Daoy (cell line): ENCODE measurements around the gene RPL7A. TPM values are rescaled to one million over a fixed set of nuclear protein-coding genes. Genes with fewer than 3 reads are reported as not detected.
"Not testable (repeated sequence)": the region's sequence is repeated elsewhere in the genome, so short reads cannot be mapped to it uniquely, and the experiment has no call there.

Experiments used
- DNase-seq: peaks from one replicate; pipeline ENCODE4 v3.0.0-alpha.2; 2015; ENCODE audit warnings: low read depth
- total RNA-seq: library from RNA; depleted of rRNA; stranded (reverse); fragments of >200 nt; shearing (Covaris generic); gene quantifications from 2 replicates; pipeline ENCODE4 v1.2.3, GENCODE V29; 2014

Gene RPL7A
- total RNA-seq, 1 experiment from 2014 or later, result 4,321 TPM

DNA sequence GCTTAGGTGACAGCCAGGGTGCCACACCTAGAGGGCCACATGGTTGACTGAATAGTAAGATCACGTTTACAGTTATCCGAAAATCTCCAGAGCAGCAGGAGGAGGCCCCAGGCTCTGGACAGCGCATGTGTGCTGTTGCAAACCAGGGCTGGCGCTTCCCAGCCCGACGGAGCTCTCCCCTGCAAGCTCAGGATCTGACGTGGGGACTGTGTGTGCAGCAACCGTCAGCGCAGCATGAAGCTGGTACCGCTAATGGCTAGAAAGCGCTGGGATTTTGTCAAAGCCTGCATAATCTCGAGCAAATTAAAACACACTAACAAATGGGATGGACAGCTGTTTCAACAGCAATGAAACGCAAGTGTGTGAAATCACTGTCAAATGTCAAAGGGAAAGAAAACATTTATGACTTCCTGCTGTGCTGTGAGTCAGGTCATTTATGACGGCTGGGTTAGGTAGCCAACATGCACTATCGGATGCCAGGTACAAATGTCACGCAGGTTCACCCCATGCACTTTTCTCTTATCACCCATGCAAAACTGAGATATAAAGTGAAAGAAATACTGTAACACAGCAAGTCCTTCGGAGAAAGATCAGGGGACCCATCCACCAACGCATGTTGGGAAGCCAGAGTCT, 20.3 kb downstream of the RPL7A start:
- no peak for DNase-seq

DNA sequence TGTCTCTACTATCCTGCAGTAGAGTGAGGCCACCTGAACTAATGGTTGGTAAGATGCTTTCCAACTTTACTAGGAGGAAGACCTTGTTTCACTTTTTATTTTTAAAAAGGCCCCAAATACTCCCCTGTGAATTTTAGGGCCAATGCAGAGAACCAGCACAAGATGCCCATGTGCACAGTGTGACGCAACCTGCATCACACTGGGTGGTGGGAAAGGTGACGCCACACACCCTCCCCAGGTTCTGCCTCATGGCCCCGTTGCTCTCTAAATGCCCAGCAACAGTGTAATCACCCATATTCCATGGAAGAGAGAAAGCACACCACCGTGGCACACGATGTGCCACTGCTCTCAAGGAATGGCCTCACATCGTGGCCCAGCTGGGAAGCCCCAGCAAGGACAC, 21.4 kb downstream of the RPL7A start:
- DNase-seq, result no peak

DNA sequence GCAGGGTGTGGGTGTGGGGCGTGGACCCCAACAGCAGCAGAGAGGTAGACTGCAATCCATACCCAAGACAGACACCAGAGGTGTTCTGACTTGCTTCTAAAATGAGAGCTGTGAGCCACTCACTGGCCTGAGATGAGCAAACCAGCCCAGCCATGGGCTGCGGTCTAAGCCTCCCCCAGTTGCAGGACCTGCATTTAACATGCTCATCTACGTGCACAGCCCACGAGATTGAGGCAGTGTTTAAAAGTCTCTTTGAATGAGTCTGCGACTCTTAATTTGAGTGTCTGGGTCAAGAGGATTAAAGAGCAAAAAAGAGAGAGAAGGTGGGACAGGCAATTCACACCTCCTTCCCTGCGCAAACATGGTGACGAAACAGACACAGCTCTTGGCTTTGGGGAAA, 21.9 kb downstream of the RPL7A start:
- DNase-seq, result no peak

DNA sequence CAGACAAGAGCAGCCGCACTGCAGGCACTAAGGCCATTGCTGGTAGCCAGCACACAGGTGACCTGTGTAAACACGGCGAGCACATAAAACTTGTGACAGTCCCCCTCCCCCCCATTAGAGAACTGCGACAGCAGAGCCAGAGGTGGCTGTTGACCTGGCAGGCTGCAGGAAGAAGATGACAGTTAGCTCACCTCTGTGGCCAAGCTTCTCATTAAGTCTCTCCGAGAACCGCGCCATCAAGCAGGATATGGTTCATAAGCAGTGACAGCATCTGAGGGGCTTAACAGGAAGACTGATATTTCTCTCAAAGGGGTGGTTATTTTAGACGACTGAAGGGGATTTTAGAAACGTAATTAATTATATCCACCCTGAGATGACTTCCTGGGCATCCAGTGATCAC, 22.7 kb downstream of the RPL7A start:
- no peak for DNase-seq

DNA sequence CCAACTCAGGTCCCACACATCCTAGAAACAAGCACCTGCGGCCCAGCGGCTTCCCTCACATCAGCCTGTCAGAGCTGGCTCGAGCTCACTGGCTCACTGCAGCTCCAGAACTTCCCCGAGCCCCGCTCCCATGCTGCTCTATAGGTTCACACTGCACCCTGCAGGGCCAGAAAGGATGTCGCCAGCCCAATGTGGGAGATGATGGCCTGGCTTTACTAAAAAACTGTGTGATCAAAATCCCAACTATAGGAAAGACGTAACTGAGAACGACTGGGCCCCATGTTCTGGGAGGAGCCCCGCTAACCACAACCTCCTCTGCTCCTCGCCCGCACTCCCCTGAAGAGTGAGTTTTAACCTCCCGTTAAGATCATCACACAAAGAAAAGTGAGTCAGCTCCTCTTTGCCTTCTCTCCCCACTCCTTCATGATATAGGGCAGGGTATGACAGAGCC, 23.3 kb downstream of the RPL7A start:
- no peak for DNase-seq

GRCh38 chr9:133372144-133372543, 24.1 kb downstream of the RPL7A start:
- no peak for DNase-seq

- peak; percentile 52 for DNase-seq
Observed at GRCh38 chr9:133374612-133375115, 26.6 kb downstream of the RPL7A start.

- peak; percentile 55 for DNase-seq
Observed at GRCh38 chr9:133375116-133375723, 27.2 kb downstream of the RPL7A start.

DNA sequence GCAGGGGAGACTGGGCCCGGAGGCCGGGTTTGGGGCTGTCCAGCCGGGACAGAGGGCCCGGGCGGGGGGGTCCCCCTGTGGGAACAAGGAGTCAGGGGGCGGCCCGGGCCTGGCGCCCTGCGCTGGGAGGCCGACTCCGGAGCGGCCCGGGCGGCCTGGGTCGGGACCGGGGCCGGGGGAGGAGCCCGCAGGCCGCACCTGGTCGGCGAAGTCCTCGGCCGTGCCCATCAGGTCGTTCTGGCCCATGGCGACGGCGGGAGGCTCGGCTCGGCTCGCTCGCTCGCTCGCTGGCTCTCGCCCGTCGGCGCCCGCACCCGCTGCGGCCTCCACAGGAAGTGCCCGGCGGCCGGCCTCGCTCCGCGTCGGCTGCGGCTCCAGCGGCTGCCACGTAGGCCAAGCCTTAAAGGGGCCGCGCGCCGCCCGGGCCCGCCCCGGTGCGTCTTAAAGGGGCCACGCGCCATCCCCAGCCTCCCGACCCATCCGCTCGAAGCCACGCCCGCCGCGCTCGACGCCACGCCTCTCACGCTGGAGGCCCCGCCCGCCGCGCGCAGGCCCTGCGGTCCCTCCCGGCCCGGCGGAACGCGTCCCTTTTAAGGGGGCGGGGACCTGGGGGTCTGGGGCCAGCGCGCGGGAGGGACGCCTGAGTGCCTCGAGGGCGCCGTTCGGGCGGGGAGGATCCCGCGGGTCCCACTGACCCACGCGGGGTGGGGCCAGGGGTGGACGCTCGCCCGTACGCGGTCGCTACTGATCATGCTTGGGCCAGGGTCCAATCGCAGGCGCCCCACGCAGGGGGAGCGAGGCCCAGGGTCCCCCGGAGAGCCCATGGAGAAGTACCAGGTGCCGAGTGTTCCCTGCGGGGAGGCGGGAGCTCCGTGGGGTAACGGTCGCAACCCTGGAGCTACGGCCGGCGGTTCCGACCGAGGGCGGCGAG, 28.0 kb downstream of the RPL7A start, which contains the start of the genes STKLD1 and SURF4:
Gene STKLD1, plus strand, starts transcription at position 643 of the 931 bp plus-strand sequence. Its CDS starts 108 bp downstream, at position 751.
Gene SURF4, minus strand, starts transcription at position 337 of the 931 bp plus-strand sequence. Its CDS starts 91 bp downstream, at position 246.
- peak; percentile 99 for DNase-seq

DNA sequence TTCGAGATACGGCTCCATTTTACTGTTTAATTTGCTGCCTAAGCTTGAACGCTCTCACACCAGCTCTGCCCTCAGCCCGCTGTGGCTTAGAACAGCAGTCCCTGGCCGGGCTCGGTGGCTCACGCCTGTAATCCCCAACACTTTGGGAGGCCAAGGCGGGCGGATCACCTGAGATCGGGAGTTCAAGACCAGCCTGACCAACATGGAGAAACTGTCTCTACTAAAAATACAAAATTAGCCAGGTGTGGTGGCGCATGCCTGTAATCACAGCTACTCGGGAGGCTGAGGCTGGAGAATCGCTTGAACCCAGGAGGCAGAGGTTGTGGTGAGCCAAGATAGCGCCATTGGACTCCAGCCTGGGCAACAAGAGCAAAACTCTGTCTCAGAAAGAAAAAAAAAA, 29.3 kb downstream of the RPL7A start:
- not testable (repeated sequence) for DNase-seq

DNA sequence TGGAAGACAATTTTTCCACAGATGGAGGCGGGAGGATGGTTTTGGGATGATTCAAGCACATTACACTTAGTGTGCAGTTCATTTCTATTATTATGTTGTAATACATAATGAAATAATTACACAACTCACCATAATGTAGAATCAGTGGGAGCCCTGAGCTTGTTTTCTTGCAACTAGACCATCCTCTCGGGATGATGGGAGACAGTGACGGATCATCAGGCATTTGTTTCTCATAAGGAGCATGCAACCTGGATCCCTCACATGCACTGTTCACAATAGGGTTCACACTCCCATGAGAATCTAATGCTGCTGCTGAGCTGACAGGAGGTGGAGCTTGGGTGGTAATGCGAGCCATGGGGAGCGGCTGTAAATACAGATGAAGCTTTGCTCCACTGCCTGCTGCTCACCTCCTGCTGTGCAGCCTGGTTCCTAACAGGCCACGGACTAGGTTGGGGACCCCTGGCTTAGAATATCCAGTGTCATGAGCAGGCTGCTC, 29.8 kb downstream of the RPL7A start:
- peak; percentile 39 for DNase-seq

DNA sequence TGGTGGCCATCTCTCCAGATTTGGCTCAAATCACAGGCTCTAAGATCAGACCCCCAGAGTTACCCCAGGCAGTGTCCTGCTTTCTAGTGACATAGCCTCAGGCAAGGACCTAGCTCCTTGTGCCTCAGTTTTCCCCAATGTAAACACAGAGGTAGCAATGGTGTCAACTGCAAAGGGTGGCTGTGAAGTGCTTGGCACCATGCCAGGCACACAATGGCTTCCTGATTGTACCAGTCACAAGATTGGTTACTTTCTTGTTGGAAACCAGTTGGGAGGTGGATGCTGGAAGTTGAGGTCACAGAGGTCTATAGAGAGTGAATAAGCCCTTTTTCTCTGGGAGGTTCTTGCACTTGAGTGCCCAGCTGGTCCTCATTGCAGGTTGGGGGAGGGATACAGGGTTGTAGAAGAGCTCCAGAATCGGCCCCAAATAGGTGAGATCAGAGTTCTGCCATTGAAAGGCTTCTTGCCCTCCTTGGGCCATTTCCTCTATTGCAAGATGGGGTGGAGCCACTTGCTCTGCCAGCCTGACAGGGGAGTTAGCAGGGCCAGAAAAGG, 30.5 kb downstream of the RPL7A start:
- no peak for DNase-seq

DNA sequence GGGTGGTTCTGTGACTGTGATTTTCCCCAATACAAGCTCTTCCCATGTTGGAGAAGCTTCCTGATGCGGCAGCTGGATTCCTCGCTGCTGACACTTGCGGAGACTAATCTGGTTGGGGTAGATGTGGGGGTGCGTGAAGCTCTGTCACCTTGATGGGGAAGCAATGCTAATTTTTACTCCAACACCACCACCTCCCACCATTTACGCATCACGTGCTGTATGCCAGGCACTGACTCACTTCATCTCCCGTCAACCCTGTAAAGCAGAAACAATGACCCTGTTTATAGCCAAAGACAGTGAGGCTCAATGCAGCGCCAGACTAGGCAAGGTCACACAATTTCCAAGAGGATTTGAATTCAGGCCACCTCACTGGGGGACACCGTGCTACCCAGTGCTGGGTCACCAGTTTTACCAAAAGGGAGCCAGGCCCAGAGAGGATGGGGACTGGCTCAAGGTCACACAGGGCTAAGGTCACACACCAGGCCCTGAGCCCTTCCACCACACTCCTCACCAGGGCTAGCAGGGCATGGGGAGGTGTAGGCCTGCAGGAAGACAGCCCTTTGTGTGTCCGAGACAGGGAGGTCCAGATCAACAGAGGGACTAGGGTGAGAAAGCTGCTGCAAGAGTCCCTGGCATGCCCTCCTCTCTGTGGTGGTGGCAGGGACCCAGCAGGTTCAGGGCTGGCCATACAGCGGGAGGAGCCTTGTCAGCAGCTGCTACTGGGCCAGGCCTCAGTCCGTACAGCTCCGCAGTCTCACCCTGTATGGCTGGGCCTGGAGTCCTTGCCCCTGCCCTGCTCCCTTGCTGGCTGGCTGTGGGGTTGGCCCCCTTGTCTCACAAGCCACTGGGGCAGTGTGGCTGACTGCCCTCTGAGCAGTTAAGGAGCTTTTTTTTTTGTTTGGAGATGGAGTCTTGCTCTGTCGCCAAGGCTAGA, 31.4 kb downstream of the RPL7A start:
- DNase-seq, result no peak

- DNase-seq, result no peak
Observed at GRCh38 chr9:133380734-133381133, 32.7 kb downstream of the RPL7A start.

DNA sequence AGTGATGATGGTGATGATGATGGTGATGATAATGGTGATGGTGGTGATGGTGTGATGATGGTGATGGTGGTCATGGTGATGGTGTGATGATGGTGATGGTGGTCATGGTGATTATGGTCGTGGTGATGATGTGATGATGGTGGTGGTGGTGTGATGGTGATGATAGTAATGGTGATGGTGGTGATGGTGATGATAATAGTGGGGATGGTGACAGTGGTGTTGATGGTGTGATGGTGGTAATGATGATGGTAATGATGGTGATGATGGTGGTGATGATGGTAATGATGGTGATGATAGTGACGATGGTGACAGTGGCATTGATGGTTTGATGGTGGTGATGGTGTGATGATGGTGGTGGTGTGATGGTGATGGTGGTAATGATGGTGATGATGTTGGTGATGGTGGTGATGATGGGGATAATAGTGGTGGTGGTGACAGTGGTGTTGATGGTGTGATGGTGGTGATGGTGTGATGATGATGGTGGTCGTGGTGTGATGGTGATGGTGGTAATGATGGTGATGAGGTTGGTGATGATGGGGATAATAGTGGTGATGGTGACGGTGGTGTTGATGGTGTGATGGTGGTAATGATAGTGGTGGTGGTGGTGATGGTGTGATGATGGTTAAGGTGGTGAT, 34.6 kb downstream of the RPL7A start:
- no peak for DNase-seq

- no peak for DNase-seq
Observed at GRCh38 chr9:133383438-133383837, 35.4 kb downstream of the RPL7A start.

GRCh38 chr9:133384736-133385321, 36.8 kb downstream of the RPL7A start:
- DNase-seq, result no peak

DNA sequence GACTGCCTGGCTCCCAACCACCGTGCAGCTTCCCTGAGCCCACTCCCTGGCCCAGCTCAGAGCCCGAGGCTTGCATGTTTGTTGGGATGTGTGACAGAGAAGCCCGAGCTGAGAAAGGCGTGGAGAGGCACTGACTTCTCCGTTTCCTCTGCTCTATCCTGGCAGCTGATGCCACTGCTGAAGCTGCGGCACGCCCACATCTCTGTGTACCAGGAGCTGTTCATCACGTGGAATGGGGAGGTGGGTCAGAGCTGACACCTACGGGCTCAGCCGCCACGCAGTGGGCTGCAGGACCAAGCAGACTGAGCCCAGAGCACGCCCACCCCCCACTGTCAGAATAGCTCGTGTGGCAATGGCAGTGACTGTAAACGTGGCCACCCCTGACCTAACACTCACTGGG, 37.4 kb downstream of the RPL7A start:
- DNase-seq, result no peak

- DNase-seq, result no peak
Observed at GRCh38 chr9:133386338-133386737, 38.3 kb downstream of the RPL7A start.

- DNase-seq, result no peak
Observed at GRCh38 chr9:133387680-133388079, 39.7 kb downstream of the RPL7A start.
